Ascending aorta (tissue), 2 donors: ENCODE data around the gene SNX21. TPM values are rescaled to one million over a fixed set of nuclear protein-coding genes. Genes with fewer than 3 reads are reported as not detected.

Experiments
- DNase-seq, 2 donors: peaks; one replicate each; pipeline ENCODE4 v3.0.0-alpha.2; 2019; ENCODE audit warnings: low spot score in 2 of 2
- H3K27ac ChIP-seq, 2 donors: fragments of 200-600 bp; sonication (generic); one replicate each; pipeline ENCODE4 v1.5.1; 2016 to 2017; ENCODE audit warnings: mild to moderate bottlenecking in 1 of 2
- H3K27me3 ChIP-seq: fragments of 200-600 bp; sonication (generic); one replicate; pipeline ENCODE4 v1.5.1; 2017
- H3K36me3 ChIP-seq, 2 donors: fragments of 200-600 bp; sonication (generic); one replicate each; pipeline ENCODE4 v1.5.1; 2016
- H3K4me1 ChIP-seq, 2 donors: fragments of 200-600 bp; sonication (generic); one replicate each; pipeline ENCODE4 v1.5.1; 2016 to 2017; ENCODE audit warnings: mild to moderate bottlenecking in 1 of 2
- H3K4me3 ChIP-seq, 2 donors: fragments of 200-600 bp; sonication (generic); one replicate each; pipeline ENCODE4 v1.5.1; 2016 to 2017; ENCODE audit warnings: mild to moderate bottlenecking in 1 of 2
- H3K9me3 ChIP-seq, 2 donors: fragments of 200-600 bp; sonication (generic); one replicate each; pipeline ENCODE4 v1.5.1; 2016
- intact Hi-C: fragments of 100-400 bp; cut with DNase I; formaldehyde crosslinking; loops from one replicate; pipeline ENCODE4 v1.15.1; 2023
- total RNA-seq: library from RNA; depleted of rRNA; stranded (reverse); fragments of >200 nt; gene quantifications from one replicate; pipeline ENCODE4 v1.1.0, GENCODE V29; 2016
- TF ChIP-seq, protein P1 (sequence below), 3 experiments: fragments of 200-600 bp in 2 of 3; fragments of 450-650 bp in 1 of 3; sonication (generic) in 2 of 3; IDR thresholded peaks; one replicate each; pipeline ENCODE4 v1.5.1; 2016 to 2019; ENCODE audit warnings: antibody characterized with exemption in 3 of 3, mild to moderate bottlenecking in 1 of 3, moderate library complexity in 1 of 3

Gene SNX21
- total RNA-seq, 1 donor from 2014 or later = 182 TPM

DNA sequence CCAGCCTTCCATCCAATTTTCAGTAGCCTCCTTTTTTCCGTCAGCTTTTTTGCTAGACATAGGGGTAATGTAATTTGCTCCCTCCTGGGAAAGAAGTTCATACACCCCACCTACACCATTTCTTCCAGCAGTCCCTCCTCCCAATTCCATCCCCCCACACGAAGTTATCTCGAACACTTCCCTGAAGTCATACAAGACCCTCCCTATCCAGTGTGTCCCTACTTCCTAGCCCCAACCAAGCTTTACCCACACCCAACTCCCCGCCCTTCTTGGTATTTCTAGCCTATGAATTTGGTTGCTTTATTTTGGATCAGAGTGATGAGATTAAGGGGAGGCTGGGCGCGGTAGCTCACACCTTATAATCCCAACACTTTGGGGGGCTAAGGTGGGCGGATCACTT, 20.1 kb upstream of the SNX21 start:
- Histone ChIP-seq H3K4me3 (no peak overlapping the region), H3K27me3 (no peaks in the 10 kb centered on the region), H3K27ac (no peak overlapping the region), H3K4me1 (peaks cover 11 to 16% of the 10 kb centered on the region in 2 donors), H3K9me3 (no peaks in the 10 kb centered on the region), H3K36me3 (peaks cover 30% of the 10 kb centered on the region in 2 donors)
- TF ChIP-seq, protein P1, sequence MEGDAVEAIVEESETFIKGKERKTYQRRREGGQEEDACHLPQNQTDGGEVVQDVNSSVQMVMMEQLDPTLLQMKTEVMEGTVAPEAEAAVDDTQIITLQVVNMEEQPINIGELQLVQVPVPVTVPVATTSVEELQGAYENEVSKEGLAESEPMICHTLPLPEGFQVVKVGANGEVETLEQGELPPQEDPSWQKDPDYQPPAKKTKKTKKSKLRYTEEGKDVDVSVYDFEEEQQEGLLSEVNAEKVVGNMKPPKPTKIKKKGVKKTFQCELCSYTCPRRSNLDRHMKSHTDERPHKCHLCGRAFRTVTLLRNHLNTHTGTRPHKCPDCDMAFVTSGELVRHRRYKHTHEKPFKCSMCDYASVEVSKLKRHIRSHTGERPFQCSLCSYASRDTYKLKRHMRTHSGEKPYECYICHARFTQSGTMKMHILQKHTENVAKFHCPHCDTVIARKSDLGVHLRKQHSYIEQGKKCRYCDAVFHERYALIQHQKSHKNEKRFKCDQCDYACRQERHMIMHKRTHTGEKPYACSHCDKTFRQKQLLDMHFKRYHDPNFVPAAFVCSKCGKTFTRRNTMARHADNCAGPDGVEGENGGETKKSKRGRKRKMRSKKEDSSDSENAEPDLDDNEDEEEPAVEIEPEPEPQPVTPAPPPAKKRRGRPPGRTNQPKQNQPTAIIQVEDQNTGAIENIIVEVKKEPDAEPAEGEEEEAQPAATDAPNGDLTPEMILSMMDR (IDR thresholded peaks at IDR 0.05) = no peak
- no peak for DNase-seq
- intact Hi-C loops = loop anchor here (5.0 kb wide), 2 partner anchors 69 to 119 kb away; partner anchors contain the start of genes PCIF1 and ZSWIM1

DNA sequence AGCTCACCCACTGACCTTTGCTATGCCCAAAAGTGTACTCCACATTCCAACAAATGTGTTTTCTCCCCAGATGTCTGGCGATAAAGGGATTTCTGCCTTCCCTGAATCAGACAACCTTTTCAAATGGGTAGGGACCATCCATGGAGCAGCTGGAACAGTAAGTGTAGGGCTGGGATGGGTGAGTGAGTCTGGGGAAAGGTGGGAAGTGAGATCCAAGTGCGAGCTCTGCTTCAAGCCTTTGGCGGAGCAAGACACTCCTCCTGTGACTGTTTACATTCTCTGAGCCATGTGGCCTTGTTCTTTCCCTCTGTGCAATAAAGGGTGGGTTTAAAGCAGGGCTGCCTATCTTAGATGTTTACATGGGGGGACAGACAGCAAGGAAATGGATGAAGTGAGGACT, 19.3 kb upstream of the SNX21 start:
- Histone ChIP-seq H3K27me3 (no peaks in the 10 kb centered on the region), H3K9me3 (no peaks in the 10 kb centered on the region), H3K4me1 (peaks cover 11 to 16% of the 10 kb centered on the region in 2 donors), H3K27ac (no peak overlapping the region), H3K36me3 (peaks cover 22% of the 10 kb centered on the region in 2 donors), H3K4me3 (no peak overlapping the region)
- intact Hi-C loops = loop anchor here (5.0 kb wide), 2 partner anchors 68 to 118 kb away; partner anchors contain the start of genes PCIF1 and ZSWIM1
- DNase-seq = no peak
- TF ChIP-seq, protein P1 (IDR thresholded peaks at IDR 0.05) = no peak

DNA sequence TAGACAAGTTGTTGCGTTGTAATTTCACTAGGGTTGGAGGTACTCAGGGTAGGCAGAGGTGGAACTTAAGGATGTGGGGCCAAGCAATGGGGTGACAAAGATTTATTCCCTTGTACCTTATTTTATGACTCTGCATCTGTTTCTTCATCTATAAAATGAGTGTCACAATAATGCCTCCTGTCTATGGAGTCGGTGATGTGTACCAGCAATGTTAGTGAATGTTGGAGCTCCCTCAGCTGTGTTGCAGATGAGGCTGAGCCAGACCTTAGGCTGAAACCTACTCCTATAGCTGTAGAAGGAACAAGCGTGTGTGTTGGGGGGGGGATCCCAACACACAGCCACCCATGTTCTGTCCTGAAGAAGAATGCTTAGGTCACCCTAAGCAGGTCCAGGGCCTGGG, 16.6 kb upstream of the SNX21 start:
- Histone ChIP-seq H3K9me3 (no peaks in the 10 kb centered on the region), H3K27ac (peak overlapping the region; percentile 87 to 94), H3K4me3 (no peak overlapping the region), H3K4me1 (peaks cover 11 to 16% of the 10 kb centered on the region in 2 donors), H3K36me3 (no peaks in the 10 kb centered on the region), H3K27me3 (no peaks in the 10 kb centered on the region)
- DNase-seq = no peak
- intact Hi-C loops = no loop called here
- TF ChIP-seq, protein P1 (IDR thresholded peaks at IDR 0.05) = no peak

DNA sequence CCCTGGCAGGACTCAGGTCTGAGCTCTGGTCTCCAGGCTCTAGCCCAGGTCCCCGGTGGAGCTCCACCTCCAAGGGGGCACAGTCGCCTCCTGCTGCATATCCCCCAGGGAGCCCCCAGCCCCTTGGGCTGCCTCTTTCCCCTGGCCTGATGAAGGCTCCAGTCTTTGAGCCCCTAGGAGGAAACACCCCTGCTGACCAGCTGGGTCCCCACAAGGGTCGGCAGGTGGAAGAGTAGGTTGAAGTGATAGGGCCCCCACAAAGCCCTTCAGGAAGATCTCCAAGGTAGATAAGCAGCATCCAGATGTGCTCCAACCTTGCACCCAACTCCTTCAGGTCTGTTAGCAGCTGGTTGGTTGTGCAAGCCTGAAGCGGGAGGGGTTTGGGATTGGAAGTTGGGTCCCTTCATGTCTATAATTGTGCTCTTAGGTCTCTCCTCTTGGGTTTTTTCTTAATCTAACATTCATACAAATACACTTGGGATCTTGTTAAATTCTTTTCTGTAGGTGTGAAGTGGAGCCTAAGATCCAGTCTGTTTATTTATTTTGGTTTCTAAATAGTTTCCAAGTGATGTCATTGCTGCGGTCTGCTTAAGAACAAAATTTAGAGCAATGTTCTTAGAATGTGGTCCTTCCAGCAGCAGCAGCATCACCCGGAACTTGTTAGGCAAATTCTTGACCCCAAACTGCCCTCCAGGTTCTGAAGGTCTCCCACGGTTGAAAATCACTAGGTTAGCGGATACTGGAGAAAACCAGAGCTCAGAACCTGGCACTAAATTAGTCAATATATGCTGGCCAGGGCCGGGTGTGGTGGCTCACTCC, 16.0 kb upstream of the SNX21 start:
- H3K27ac ChIP-seq = peak overlapping the region; percentile 87 to 94
- H3K9me3 ChIP-seq = no peaks in the 10 kb centered on the region
- no peaks in the 10 kb centered on the region for H3K27me3 ChIP-seq
- H3K4me1 ChIP-seq = peaks cover 11 to 20% of the 10 kb centered on the region in 2 donors
- no peak overlapping the region for H3K4me3 ChIP-seq
- H3K36me3 ChIP-seq = no peaks in the 10 kb centered on the region
- TF ChIP-seq, protein P1 (IDR thresholded peaks at IDR 0.05) = no peak
- intact Hi-C loops = no loop called here
- no peak for DNase-seq

DNA sequence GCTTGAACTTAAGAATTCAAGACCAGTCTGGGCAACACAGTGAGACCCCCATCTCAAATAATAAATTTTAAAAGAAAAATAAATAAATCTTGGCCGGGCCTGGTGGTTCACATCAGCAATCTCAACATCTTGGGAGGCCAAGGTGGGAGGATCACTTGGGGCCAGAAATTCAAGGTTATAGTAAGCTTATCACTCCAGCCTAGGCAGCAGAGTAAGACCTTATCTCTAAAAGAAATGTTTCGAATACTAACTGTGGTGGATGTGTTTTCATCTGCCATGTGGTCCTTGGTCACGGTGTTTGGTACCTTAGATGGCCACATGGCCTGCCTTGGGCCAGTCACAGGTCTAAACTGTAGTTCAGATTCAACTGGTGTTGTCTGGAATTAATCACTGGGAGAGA, 15.4 kb upstream of the SNX21 start:
- no peaks in the 10 kb centered on the region for H3K36me3 ChIP-seq
- no peak overlapping the region for H3K4me3 ChIP-seq
- TF ChIP-seq, protein P1 (IDR thresholded peaks at IDR 0.05) = no peak
- H3K27ac ChIP-seq = peak overlapping the region; percentile 87 to 94
- peaks cover 6 to 23% of the 10 kb centered on the region in 2 donors for H3K4me1 ChIP-seq
- no peak for DNase-seq
- H3K9me3 ChIP-seq = no peaks in the 10 kb centered on the region
- no peaks in the 10 kb centered on the region for H3K27me3 ChIP-seq
- intact Hi-C loops = no loop called here
